ENCODE data around the gene KRTAP1-1. TPM values are rescaled to one million over a fixed set of nuclear protein-coding genes. Genes with fewer than 3 reads are reported as not detected.

KRTAP1-1 gene
- total RNA-seq, 1 experiment from 2014 or later: not detected

DNA sequence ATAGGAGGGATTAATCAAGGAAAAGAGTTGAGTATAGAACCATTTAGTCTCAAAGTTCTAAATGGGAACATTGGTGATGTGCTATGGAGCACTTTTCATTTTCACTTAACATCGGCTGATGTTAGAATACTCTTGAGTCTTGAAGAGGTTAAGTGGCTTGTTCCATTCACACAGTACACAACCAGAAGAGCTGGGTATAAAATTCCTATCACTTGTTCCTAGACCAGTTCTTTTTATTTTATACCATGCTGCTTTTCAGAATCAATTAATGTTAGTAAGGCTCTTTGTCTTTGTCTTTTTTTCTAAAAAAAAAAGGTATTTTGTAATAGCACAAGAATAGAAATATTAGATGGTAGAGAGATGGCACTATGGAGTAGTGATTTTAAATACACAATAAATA, 1.7 kb upstream of the KRTAP1-1 start:
- no peaks in the 10 kb centered on the region for H4K20me1 ChIP-seq (ENCODE audit: insufficient read depth)
- intact Hi-C loops (cut with micrococcal nuclease): no loop called here
- H3K27me3 ChIP-seq (ENCODE audit: insufficient read depth, low read length): no peaks in the 10 kb centered on the region
- H3K9ac ChIP-seq (ENCODE audit: low read length): no peak overlapping the region
- ATAC-seq (no peak), DNase-seq (ENCODE audit: low read depth, low spot score) (no peak)
- BruUV-seq (replicated peaks): no TSS peak
- H2AFZ ChIP-seq (ENCODE audit: low read depth, low read length, poor library complexity, severe bottlenecking): no peak overlapping the region
- H3K4me1 ChIP-seq (ENCODE audit: control insufficient read depth in 1 of 2, insufficient read depth in 2 of 2, low read length in 2 of 2): peaks cover 15 to 16% of the 10 kb centered on the region in 2 experiments; a peak in 2 of 4 replicates
- POLR2A ChIA-PET: no interaction called here
- H3K36me3 ChIP-seq (ENCODE audit: control insufficient read depth in 1 of 2, insufficient read depth in 2 of 2, low read length in 2 of 2): peaks cover 0 to 11% of the 10 kb centered on the region in 2 experiments; a peak in 1 of 4 replicates
- H3K4me3 ChIP-seq (replicated peaks in 1 of 2; ENCODE audit: low read depth in 1 of 2, low read length in 2 of 2): no peak overlapping the region
- RAD21 ChIA-PET (ENCODE audit: low non-redundant PET in 1 of 2, low total read pairs in 2 of 2, uncharacterized antibody in 2 of 2, unreplicated experiment in 2 of 2): no interaction called here
- CTCF ChIA-PET: no interaction called here
- H3K27ac ChIP-seq (ENCODE audit: low read depth, low read length): no peak overlapping the region
- H3K4me2 ChIP-seq (ENCODE audit: low read length): no peak overlapping the region
- no peak for TF ChIP-seq EZH2phosphoT487 (IDR thresholded peaks at IDR 0.05; ENCODE audit: borderline replicate concordance)
- H3K79me2 ChIP-seq (ENCODE audit: insufficient read depth, low read length): no peaks in the 10 kb centered on the region
- H3K9me2 ChIP-seq (ENCODE audit: insufficient read depth): no peaks in the 10 kb centered on the region
- peaks cover 0 to 7% of the 10 kb centered on the region in 2 experiments; a peak in 1 of 4 replicates for H3K9me3 ChIP-seq (ENCODE audit: control insufficient read depth in 1 of 2, insufficient read depth in 1 of 2, low read depth in 1 of 2, low read length in 2 of 2)

DNA sequence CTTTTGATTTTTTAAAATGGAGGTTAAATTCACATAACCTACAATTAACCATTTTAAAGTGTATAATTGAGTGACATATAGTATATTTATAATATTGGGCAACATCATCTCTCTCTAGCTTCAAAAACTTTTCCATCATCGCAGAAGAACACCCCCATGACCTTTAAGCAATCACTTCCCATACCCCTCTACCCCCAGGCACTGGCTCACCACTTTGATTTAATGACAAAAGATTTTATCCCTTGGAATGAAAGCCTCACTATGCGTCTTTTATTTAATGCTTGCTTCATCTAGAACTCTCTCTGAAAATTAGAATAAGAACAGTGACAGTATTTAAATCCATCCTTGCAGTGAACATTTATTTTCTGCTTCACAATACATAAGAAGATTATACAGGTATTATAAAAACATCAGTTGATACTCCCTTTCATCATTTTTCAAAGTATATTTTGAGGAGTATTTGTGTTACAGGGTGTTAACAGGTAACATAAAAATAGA, 3.3 kb downstream of the KRTAP1-1 start:
- 0 out of 4 replicates have a peak, but pooled peaks cover 0 to 12% of the 10 kb centered on the region in 2 experiments for H3K9me3 ChIP-seq (ENCODE audit: control insufficient read depth in 1 of 2, insufficient read depth in 1 of 2, low read depth in 1 of 2, low read length in 2 of 2)
- H3K27me3 ChIP-seq (ENCODE audit: insufficient read depth, low read length): no peaks in the 10 kb centered on the region
- H3K27ac ChIP-seq (ENCODE audit: low read depth, low read length): no peak overlapping the region
- H2AFZ ChIP-seq (ENCODE audit: low read depth, low read length, poor library complexity, severe bottlenecking): no peak overlapping the region
- H3K4me1 ChIP-seq (ENCODE audit: control insufficient read depth in 1 of 2, insufficient read depth in 2 of 2, low read length in 2 of 2): peaks cover 15 to 18% of the 10 kb centered on the region in 2 experiments; a peak in 2 of 4 replicates
- no peak overlapping the region for H3K4me3 ChIP-seq (replicated peaks in 1 of 2; ENCODE audit: low read depth in 1 of 2, low read length in 2 of 2)
- no peak for DNase-seq (ENCODE audit: low read depth, low spot score)
- ATAC-seq: no peak
- no peaks in the 10 kb centered on the region for H4K20me1 ChIP-seq (ENCODE audit: insufficient read depth)
- no TSS peak for BruUV-seq (replicated peaks)
- ChIA-PET CTCF (no interaction called here), RAD21 (ENCODE audit: low non-redundant PET in 1 of 2, low total read pairs in 2 of 2, uncharacterized antibody in 2 of 2, unreplicated experiment in 2 of 2) (no interaction called here), POLR2A (no interaction called here)
- intact Hi-C loops (cut with micrococcal nuclease): no loop called here
- H3K9me2 ChIP-seq (ENCODE audit: insufficient read depth): no peaks in the 10 kb centered on the region
- no peak overlapping the region for H3K4me2 ChIP-seq (ENCODE audit: low read length)
- H3K9ac ChIP-seq (ENCODE audit: low read length): no peak overlapping the region
- H3K79me2 ChIP-seq (ENCODE audit: insufficient read depth, low read length): no peaks in the 10 kb centered on the region
- peaks cover 0 to 5% of the 10 kb centered on the region in 2 experiments; a peak in 1 of 4 replicates for H3K36me3 ChIP-seq (ENCODE audit: control insufficient read depth in 1 of 2, insufficient read depth in 2 of 2, low read length in 2 of 2)
- TF ChIP-seq ZNF274 (IDR thresholded peaks at IDR 0.05; ENCODE audit: low read depth, low read length): no peak
- no peak for TF ChIP-seq SRF (IDR thresholded peaks at IDR 0.05; ENCODE audit: low read depth)
- TF ChIP-seq CEBPB (IDR thresholded peaks at IDR 0.05; ENCODE audit: low read depth): no peak
- no peak for TF ChIP-seq TCF7L2 (IDR thresholded peaks at IDR 0.05; ENCODE audit: borderline replicate concordance, extremely low read depth, insufficient read depth, insufficient read length)
- no peak for TF ChIP-seq SP1 (IDR thresholded peaks at IDR 0.05; ENCODE audit: low read depth)
- TF ChIP-seq POLR2AphosphoS5 (IDR thresholded peaks at IDR 0.05; ENCODE audit: low read depth, low read length): no peak
- TF ChIP-seq SIN3A (IDR thresholded peaks at IDR 0.05; ENCODE audit: low read depth): no peak
- no peak for TF ChIP-seq EZH2phosphoT487 (IDR thresholded peaks at IDR 0.05; ENCODE audit: borderline replicate concordance)
- TF ChIP-seq, protein P1, sequence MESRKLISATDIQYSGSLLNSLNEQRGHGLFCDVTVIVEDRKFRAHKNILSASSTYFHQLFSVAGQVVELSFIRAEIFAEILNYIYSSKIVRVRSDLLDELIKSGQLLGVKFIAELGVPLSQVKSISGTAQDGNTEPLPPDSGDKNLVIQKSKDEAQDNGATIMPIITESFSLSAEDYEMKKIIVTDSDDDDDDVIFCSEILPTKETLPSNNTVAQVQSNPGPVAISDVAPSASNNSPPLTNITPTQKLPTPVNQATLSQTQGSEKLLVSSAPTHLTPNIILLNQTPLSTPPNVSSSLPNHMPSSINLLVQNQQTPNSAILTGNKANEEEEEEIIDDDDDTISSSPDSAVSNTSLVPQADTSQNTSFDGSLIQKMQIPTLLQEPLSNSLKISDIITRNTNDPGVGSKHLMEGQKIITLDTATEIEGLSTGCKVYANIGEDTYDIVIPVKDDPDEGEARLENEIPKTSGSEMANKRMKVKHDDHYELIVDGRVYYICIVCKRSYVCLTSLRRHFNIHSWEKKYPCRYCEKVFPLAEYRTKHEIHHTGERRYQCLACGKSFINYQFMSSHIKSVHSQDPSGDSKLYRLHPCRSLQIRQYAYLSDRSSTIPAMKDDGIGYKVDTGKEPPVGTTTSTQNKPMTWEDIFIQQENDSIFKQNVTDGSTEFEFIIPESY (IDR thresholded peaks at IDR 0.05; ENCODE audit: extremely low read depth, insufficient replicate concordance, low read length): no peak
- TF ChIP-seq, protein P2, sequence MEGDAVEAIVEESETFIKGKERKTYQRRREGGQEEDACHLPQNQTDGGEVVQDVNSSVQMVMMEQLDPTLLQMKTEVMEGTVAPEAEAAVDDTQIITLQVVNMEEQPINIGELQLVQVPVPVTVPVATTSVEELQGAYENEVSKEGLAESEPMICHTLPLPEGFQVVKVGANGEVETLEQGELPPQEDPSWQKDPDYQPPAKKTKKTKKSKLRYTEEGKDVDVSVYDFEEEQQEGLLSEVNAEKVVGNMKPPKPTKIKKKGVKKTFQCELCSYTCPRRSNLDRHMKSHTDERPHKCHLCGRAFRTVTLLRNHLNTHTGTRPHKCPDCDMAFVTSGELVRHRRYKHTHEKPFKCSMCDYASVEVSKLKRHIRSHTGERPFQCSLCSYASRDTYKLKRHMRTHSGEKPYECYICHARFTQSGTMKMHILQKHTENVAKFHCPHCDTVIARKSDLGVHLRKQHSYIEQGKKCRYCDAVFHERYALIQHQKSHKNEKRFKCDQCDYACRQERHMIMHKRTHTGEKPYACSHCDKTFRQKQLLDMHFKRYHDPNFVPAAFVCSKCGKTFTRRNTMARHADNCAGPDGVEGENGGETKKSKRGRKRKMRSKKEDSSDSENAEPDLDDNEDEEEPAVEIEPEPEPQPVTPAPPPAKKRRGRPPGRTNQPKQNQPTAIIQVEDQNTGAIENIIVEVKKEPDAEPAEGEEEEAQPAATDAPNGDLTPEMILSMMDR (IDR thresholded peaks at IDR 0.05 in 2 of 3, conservative IDR thresholded peaks at IDR 0.05 in 1 of 3; ENCODE audit: borderline replicate concordance in 1 of 3, insufficient read depth in 1 of 3, low read depth in 2 of 3, low read length in 2 of 3): no peak
- TF ChIP-seq ELF1 (IDR thresholded peaks at IDR 0.05; ENCODE audit: borderline replicate concordance, low read depth): no peak
- TF ChIP-seq, protein P3, sequence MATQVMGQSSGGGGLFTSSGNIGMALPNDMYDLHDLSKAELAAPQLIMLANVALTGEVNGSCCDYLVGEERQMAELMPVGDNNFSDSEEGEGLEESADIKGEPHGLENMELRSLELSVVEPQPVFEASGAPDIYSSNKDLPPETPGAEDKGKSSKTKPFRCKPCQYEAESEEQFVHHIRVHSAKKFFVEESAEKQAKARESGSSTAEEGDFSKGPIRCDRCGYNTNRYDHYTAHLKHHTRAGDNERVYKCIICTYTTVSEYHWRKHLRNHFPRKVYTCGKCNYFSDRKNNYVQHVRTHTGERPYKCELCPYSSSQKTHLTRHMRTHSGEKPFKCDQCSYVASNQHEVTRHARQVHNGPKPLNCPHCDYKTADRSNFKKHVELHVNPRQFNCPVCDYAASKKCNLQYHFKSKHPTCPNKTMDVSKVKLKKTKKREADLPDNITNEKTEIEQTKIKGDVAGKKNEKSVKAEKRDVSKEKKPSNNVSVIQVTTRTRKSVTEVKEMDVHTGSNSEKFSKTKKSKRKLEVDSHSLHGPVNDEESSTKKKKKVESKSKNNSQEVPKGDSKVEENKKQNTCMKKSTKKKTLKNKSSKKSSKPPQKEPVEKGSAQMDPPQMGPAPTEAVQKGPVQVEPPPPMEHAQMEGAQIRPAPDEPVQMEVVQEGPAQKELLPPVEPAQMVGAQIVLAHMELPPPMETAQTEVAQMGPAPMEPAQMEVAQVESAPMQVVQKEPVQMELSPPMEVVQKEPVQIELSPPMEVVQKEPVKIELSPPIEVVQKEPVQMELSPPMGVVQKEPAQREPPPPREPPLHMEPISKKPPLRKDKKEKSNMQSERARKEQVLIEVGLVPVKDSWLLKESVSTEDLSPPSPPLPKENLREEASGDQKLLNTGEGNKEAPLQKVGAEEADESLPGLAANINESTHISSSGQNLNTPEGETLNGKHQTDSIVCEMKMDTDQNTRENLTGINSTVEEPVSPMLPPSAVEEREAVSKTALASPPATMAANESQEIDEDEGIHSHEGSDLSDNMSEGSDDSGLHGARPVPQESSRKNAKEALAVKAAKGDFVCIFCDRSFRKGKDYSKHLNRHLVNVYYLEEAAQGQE (IDR thresholded peaks at IDR 0.05; ENCODE audit: low read depth): no peak

Measured in HCT116 (cell line).